ENCODE measurements around the gene GLCE.

GLCE gene

GRCh38 chr15:69222002-69222474 is 61.6 kb downstream of the GLCE start:
- no peak overlapping the region for H3K4me3 ChIP-seq (ENCODE audit: control insufficient read depth, low read depth, low read length)
- TF ChIP-seq, protein P1, sequence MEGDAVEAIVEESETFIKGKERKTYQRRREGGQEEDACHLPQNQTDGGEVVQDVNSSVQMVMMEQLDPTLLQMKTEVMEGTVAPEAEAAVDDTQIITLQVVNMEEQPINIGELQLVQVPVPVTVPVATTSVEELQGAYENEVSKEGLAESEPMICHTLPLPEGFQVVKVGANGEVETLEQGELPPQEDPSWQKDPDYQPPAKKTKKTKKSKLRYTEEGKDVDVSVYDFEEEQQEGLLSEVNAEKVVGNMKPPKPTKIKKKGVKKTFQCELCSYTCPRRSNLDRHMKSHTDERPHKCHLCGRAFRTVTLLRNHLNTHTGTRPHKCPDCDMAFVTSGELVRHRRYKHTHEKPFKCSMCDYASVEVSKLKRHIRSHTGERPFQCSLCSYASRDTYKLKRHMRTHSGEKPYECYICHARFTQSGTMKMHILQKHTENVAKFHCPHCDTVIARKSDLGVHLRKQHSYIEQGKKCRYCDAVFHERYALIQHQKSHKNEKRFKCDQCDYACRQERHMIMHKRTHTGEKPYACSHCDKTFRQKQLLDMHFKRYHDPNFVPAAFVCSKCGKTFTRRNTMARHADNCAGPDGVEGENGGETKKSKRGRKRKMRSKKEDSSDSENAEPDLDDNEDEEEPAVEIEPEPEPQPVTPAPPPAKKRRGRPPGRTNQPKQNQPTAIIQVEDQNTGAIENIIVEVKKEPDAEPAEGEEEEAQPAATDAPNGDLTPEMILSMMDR (IDR thresholded peaks at IDR 0.05; ENCODE audit: control insufficient read depth, insufficient read depth, low read depth, low read length, missing control alignments): no peak
- no peak for DNase-seq (ENCODE audit: low read depth)

GRCh38 chr15:69223083-69223813 is 62.8 kb downstream of the GLCE start:
- TF ChIP-seq, protein P1 (IDR thresholded peaks at IDR 0.05; ENCODE audit: control insufficient read depth, insufficient read depth, low read depth, low read length, missing control alignments): no peak
- H3K4me3 ChIP-seq (ENCODE audit: control insufficient read depth, low read depth, low read length): no peak overlapping the region
- no peak for DNase-seq (ENCODE audit: low read depth)

DNA sequence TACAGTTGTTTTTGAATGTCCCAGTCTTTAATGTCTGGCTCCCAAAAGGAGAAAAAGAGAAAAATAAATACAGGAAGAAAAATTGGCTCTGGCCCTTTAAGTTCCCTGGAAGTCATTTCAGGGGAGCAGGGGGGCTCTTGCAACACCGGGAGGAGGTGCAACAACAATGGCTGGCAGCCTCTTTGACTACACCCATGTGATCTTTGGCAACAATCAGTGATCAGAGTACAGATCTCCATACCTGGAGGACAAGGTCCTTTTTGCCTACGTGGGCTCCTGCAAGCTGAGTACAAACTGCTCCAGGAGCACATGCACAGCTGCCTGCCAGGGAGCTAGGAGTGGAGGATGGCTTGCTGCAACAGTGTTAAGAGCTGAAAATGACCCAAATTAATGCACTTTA is 63.9 kb downstream of the GLCE start:
- DNase-seq (ENCODE audit: low read depth): no peak
- H3K4me3 ChIP-seq (ENCODE audit: control insufficient read depth, low read depth, low read length): no peak overlapping the region
- TF ChIP-seq, protein P1 (IDR thresholded peaks at IDR 0.05; ENCODE audit: control insufficient read depth, insufficient read depth, low read depth, low read length, missing control alignments): no peak

DNA sequence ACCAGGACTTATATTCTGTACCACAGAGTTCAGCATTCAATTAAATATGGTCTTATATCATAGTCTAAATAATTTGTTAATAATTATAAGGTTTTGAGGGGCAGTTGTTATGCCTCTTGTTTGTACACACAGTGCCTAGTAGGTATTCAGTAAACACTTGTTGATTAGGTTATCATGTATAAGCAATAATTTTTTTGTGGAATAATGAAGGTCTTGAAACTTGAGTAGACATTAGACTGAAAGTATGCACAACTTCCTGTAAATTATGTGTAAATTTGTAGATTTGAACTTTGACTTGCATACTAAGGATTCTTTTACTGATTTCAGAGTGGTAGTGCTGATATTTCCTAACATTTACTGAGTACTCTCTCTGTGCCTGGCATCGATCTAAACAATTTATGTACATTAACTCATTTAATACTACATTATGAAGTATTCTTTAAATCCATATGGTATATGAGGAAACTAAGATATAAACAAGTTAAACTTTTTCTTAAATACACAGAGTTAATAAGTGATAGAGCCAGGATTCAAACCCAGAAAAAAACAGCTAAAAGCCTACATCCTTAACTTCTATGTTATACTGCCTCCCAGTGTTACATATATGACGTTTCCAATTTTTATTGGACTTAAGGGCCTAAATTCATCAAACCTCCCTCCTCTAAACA is 65.1 kb downstream of the GLCE start:
- DNase-seq (ENCODE audit: low read depth): peak; percentile 5
- TF ChIP-seq, protein P1 (IDR thresholded peaks at IDR 0.05; ENCODE audit: control insufficient read depth, insufficient read depth, low read depth, low read length, missing control alignments): peak; percentile 37
- no peak overlapping the region for H3K4me3 ChIP-seq (ENCODE audit: control insufficient read depth, low read depth, low read length)

GRCh38 chr15:69226023-69226355 is 65.6 kb downstream of the GLCE start:
- no peak for DNase-seq (ENCODE audit: low read depth)
- H3K4me3 ChIP-seq (ENCODE audit: control insufficient read depth, low read depth, low read length): no peak overlapping the region
- TF ChIP-seq, protein P1 (IDR thresholded peaks at IDR 0.05; ENCODE audit: control insufficient read depth, insufficient read depth, low read depth, low read length, missing control alignments): no peak

DNA sequence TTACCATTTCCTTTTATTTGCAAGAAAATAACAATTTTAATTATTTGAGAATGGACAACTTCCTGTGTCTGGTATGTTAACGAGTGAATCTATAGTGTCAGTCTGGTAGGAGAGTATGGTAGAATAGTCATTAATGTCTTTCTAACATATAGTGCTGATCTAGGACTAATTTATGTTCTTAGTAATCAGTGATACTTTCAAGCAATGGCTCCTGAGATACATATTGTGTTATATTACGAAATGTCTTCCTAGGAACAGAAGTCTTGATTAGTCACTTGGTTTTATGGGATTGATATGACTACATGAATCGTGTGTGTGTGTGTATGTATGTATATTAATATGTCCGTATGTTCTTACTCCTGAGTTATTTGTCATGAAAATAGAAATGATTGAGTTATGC is 71.7 kb downstream of the GLCE start:
- TF ChIP-seq, protein P1 (IDR thresholded peaks at IDR 0.05; ENCODE audit: control insufficient read depth, insufficient read depth, low read depth, low read length, missing control alignments): no peak
- H3K4me3 ChIP-seq (ENCODE audit: control insufficient read depth, low read depth, low read length): no peak overlapping the region
- DNase-seq (ENCODE audit: low read depth): peak; percentile 34

All from AG09309 (cell line).